ENCODE measurements around the gene ZNF581. TPM values are rescaled to one million over a fixed set of nuclear protein-coding genes. Genes with fewer than 3 reads are reported as not detected.
A peak's percentile ranks its signal among the peaks of the same experiment; 100 is the strongest.

The ZNF581 gene
- total RNA-seq, 1 donor from 2014 or later, result 22.7 TPM

DNA sequence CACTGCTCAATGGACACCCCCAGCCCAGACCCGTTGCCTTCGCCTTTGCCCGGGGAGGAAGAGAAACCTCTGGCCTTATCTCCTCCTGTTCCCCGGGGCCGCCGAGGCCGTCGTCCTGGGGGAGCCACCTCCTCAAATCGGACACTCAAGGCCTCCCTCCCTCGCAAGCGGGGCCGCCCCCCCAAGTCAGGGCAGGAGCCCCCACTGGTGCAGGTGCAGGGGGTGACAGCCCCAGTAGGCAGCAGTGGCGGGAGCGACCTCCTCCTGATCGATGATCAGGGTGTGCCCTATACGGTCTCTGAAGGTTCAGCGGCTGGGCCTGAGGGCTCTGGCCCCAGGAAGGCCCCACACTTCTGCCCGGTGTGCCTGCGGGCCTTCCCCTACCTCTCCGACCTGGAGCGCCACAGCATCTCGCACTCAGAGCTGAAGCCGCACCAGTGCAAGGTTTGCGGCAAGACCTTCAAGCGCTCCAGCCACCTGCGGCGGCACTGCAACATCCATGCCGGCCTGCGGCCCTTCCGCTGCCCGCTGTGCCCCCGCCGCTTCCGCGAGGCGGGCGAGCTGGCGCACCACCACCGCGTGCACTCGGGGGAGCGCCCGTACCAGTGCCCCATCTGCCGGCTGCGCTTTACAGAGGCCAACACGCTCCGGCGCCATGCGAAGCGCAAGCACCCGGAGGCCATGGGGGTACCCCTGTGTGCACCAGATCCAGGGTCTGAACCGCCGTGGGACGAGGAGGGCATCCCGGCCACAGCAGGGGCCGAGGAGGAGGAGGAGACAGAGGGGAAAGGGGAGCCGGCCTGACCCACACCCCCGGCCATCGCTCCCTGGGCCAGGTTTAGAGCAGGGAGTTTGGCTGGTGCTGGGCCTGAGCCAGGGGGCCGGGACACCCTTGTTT lies 41.1 kb upstream of the ZNF581 start:
- ATAC-seq, result no peak
- Histone ChIP-seq H3K4me3 (no peak overlapping the region), H3K27me3 (ENCODE audit: low read depth) (no peaks in the 10 kb centered on the region), H3K4me1 (peaks cover 40% of the 10 kb centered on the region), H3K36me3 (peaks cover 15% of the 10 kb centered on the region), H3K27ac (no peak overlapping the region), H3K9me3 (no peaks in the 10 kb centered on the region)
- TF ChIP-seq, protein P1, sequence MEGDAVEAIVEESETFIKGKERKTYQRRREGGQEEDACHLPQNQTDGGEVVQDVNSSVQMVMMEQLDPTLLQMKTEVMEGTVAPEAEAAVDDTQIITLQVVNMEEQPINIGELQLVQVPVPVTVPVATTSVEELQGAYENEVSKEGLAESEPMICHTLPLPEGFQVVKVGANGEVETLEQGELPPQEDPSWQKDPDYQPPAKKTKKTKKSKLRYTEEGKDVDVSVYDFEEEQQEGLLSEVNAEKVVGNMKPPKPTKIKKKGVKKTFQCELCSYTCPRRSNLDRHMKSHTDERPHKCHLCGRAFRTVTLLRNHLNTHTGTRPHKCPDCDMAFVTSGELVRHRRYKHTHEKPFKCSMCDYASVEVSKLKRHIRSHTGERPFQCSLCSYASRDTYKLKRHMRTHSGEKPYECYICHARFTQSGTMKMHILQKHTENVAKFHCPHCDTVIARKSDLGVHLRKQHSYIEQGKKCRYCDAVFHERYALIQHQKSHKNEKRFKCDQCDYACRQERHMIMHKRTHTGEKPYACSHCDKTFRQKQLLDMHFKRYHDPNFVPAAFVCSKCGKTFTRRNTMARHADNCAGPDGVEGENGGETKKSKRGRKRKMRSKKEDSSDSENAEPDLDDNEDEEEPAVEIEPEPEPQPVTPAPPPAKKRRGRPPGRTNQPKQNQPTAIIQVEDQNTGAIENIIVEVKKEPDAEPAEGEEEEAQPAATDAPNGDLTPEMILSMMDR (IDR thresholded peaks at IDR 0.05), result no peak
- intact Hi-C loops (cut with DNase I), result no loop called here
- peak; percentile 49 for DNase-seq

DNA sequence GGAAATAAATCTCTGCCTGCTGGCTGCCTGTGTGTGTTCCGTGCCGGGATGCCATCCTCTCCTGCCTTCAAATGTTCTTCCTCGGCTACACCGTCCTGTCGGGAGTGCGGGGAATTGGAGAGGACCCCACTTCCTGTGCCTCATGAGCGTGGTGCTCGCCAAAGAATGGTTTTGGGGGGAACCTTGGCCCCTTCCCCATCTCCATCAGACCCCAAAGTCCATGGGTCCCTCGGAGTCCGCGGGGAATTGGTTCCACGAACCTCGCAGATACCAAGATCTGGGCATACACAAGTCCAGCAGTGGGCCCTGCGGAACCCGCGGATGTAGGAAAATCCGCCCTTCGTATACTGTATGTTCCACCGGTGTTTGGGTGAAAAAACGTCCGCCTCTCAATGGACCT lies 40.3 kb upstream of the ZNF581 start:
- intact Hi-C loops (cut with DNase I), result no loop called here
- H3K9me3 ChIP-seq, result no peaks in the 10 kb centered on the region
- peaks cover 40% of the 10 kb centered on the region for H3K4me1 ChIP-seq
- H3K27ac ChIP-seq, result no peak overlapping the region
- H3K36me3 ChIP-seq, result peaks cover 19% of the 10 kb centered on the region
- ATAC-seq (no peak), DNase-seq (no peak)
- H3K4me3 ChIP-seq, result no peak overlapping the region
- TF ChIP-seq, protein P1 (IDR thresholded peaks at IDR 0.05), result no peak
- no peaks in the 10 kb centered on the region for H3K27me3 ChIP-seq (ENCODE audit: low read depth)

DNA sequence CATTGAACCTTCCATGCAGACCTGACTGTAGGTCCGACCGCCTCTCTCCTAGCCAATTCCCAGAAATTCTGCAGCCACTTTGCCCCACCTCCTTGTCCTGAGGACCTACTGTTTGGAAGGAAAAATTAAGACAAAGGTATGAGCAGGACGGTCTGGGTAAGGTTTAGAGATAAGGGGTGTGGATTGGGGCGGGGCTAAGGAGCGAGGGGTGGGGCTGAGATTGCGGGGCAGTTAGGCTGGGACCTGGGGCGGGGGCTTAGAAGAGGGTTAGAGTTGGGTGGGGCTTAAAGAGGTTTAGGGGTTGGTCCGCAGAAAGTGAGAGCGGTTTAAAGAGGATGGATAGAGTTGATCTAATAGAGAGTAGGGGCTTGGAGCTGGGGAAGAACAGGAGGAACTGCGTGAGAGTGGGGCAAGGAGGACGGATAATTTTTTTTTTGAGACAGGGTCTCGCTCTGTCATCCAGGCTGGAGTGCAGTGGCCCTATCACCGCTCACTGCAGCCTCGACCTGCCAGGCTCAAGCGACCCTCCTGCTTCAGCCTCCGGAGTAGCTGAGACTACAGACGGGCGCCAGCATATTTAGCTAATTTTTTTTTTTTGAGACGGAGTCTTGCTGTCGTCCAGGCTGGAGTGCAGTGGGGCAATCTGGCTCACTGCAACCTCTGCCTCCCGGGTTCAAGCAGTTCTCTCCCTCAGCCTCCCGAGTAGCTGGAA lies 39.7 kb upstream of the ZNF581 start:
- peak overlapping the region; percentile 83 for H3K4me3 ChIP-seq
- intact Hi-C loops (cut with DNase I), result no loop called here
- H3K36me3 ChIP-seq, result peaks cover 19% of the 10 kb centered on the region
- TF ChIP-seq, protein P1 (IDR thresholded peaks at IDR 0.05), result no peak
- peak overlapping the region; percentile 92 for H3K27ac ChIP-seq
- peaks cover 34% of the 10 kb centered on the region for H3K4me1 ChIP-seq
- no peaks in the 10 kb centered on the region for H3K9me3 ChIP-seq
- DNase-seq (no peak), ATAC-seq (no peak)
- no peaks in the 10 kb centered on the region for H3K27me3 ChIP-seq (ENCODE audit: low read depth)

DNA sequence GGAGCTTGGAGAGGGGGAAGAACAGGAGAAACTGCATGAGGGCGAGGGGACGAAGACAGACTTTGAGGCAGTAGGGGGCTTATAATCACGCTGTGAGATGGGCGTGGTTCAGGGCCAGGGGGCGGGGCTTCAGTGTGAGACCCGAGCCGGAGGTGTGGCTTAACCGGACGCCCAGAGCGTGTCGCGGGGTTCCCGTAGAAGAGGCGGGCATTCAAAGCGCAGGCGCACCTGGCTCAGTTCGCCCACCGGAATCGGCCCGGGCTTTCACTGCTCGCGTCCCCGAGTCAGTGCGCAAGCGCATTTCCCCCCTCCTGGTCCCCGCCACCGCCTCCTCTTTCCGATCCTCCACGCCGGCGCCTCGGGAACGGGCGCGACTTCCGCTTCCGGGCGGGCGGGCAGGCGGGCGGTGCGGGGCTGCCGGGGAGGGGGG lies 38.2 kb upstream of the ZNF581 start:
- Histone ChIP-seq H3K4me3 (peak overlapping the region; percentile 83), H3K27me3 (ENCODE audit: low read depth) (no peaks in the 10 kb centered on the region), H3K9me3 (no peaks in the 10 kb centered on the region), H3K4me1 (peaks cover 33% of the 10 kb centered on the region), H3K36me3 (peaks cover 34% of the 10 kb centered on the region), H3K27ac (peak overlapping the region; percentile 92)
- DNase-seq (peak; percentile 98), ATAC-seq (peak; percentile 89 to 90)
- intact Hi-C loops (cut with DNase I), result no loop called here
- TF ChIP-seq, protein P1 (IDR thresholded peaks at IDR 0.05), result no peak

DNA sequence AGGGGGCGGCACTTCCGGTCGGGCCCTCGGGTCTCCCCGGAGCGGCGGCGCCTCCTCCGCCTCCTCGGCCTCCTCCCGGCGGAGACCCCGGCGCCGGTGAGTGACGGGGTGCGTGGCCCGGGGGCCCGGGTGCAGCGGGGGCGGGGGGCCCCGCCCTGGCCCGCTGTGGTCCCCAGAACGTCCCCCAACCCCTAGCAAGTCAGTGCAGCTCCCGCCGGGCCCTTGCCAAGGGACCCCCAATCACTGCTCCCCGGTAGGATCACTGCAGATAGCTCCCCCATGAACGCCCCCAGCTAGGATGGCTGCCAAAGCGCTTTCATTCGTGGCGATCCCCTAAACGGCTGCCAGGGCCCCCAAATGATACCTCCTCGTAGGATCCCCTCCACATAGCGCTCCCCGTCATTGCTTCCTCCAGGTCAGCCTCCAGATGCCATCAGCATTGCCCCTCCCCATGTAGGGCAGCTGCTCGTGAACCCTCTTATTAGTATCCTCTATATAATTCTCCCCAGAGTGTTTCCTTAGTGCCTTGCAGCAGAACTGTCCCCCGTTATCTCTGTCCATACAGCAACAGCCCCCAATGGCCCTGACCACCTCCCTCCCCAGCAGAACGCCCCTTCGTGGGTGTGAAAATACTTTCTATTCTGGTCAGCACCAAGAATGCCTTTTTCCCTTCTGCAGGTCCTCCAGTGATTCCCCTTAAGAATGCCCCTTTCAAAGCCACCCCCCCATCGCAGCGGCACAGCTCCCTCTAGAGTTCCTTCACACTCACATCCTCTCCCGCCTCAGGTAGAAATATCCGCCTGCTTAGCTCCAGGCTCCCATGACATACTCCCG lies 37.6 kb upstream of the ZNF581 start, which contains the start of gene ZNF865:
Gene ZNF865, plus strand, starts transcription at position 11 of the 834 bp plus-strand sequence. CDS start 7,972 bp downstream, outside the sequence.
- H3K4me1 ChIP-seq, result peaks cover 32% of the 10 kb centered on the region

More for the DNA sequence above, 37.6 kb upstream of the ZNF581 start, which contains the start of gene ZNF865:
- intact Hi-C loops (cut with DNase I), result no loop called here
- H3K36me3 ChIP-seq, result peaks cover 39% of the 10 kb centered on the region
- no peaks in the 10 kb centered on the region for H3K9me3 ChIP-seq
- peak within 1 kb of the TSS; percentile 92 for H3K27ac ChIP-seq
- TF ChIP-seq, protein P1 (IDR thresholded peaks at IDR 0.05), result peak; percentile 62
- no peaks in the 10 kb centered on the region for H3K27me3 ChIP-seq (ENCODE audit: low read depth)
- peak; percentile 59 to 74 for ATAC-seq
- peak within 1 kb of the TSS; percentile 83 for H3K4me3 ChIP-seq
- peak; percentile 82 for DNase-seq

Data from lower lobe of right lung (tissue), 2 donors.